ENCODE data around the gene CDH12. TPM values are rescaled to one million over a fixed set of nuclear protein-coding genes. Genes with fewer than 3 reads are reported as not detected.

CDH12 gene
- total RNA-seq, 1 experiment from 2014 or later, result 2.3 TPM

GRCh38 chr5:22411554-22412349 lies 441.4 kb downstream of the CDH12 start:
- CTCF ChIA-PET, result interaction anchor here (0.6 kb wide), 1 partner anchor 704 kb away, joined by 7 read pairs; no protein-coding TSS in a partner anchor
- TF ChIP-seq, protein P1, sequence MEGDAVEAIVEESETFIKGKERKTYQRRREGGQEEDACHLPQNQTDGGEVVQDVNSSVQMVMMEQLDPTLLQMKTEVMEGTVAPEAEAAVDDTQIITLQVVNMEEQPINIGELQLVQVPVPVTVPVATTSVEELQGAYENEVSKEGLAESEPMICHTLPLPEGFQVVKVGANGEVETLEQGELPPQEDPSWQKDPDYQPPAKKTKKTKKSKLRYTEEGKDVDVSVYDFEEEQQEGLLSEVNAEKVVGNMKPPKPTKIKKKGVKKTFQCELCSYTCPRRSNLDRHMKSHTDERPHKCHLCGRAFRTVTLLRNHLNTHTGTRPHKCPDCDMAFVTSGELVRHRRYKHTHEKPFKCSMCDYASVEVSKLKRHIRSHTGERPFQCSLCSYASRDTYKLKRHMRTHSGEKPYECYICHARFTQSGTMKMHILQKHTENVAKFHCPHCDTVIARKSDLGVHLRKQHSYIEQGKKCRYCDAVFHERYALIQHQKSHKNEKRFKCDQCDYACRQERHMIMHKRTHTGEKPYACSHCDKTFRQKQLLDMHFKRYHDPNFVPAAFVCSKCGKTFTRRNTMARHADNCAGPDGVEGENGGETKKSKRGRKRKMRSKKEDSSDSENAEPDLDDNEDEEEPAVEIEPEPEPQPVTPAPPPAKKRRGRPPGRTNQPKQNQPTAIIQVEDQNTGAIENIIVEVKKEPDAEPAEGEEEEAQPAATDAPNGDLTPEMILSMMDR (IDR thresholded peaks at IDR 0.05; ENCODE audit: unreplicated experiment), result no peak
- Mint-ChIP-seq H3K27me3 (ENCODE audit: unreplicated experiment) (no peaks in the 10 kb centered on the region), H3K4me1 (ENCODE audit: low read depth, unreplicated experiment) (no peaks in the 10 kb centered on the region), H3K4me3 (ENCODE audit: low read depth, unreplicated experiment) (no peak overlapping the region), H3K36me3 (ENCODE audit: insufficient read depth, unreplicated experiment) (no peaks in the 10 kb centered on the region), H3K27ac (ENCODE audit: unreplicated experiment) (no peak overlapping the region), H3K9me3 (ENCODE audit: low read depth, unreplicated experiment) (peaks cover 4% of the 10 kb centered on the region)
- no peak for DNase-seq
- no TSS peak for BruUV-seq (replicated peaks)
- intact Hi-C loops (cut with micrococcal nuclease; ENCODE audit: unreplicated experiment), result no loop called here

DNA sequence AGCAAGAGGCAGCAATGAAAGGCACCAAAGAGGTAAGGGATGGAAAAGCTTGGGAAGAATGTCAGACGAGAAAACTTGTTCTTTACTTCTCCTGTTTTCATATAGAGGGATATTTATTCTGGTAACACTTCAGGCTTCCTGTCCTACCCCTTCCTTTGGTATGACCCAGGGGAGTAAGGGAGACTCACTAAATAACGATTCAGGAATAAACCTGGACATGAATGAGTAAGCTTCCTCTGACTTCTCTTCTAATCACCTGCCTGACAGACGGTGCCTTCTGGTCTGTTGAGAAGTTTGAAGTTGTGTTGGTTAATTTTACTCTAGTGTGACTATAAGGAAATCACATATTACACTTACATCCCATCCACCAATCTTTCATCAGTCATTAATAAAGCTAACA lies 461.2 kb downstream of the CDH12 start:
- H3K36me3 Mint-ChIP-seq (ENCODE audit: insufficient read depth, unreplicated experiment), result no peaks in the 10 kb centered on the region
- no peak for DNase-seq
- intact Hi-C loops (cut with micrococcal nuclease; ENCODE audit: unreplicated experiment), result no loop called here
- peaks cover 4% of the 10 kb centered on the region for H3K9me3 Mint-ChIP-seq (ENCODE audit: low read depth, unreplicated experiment)
- no peak overlapping the region for H3K4me3 Mint-ChIP-seq (ENCODE audit: low read depth, unreplicated experiment)
- CTCF ChIA-PET, result no interaction called here
- no peaks in the 10 kb centered on the region for H3K27me3 Mint-ChIP-seq (ENCODE audit: unreplicated experiment)
- no TSS peak for BruUV-seq (replicated peaks)
- H3K4me1 Mint-ChIP-seq (ENCODE audit: low read depth, unreplicated experiment), result no peaks in the 10 kb centered on the region
- TF ChIP-seq, protein P1 (IDR thresholded peaks at IDR 0.05; ENCODE audit: unreplicated experiment), result no peak
- H3K27ac Mint-ChIP-seq (ENCODE audit: unreplicated experiment), result no peak overlapping the region

DNA sequence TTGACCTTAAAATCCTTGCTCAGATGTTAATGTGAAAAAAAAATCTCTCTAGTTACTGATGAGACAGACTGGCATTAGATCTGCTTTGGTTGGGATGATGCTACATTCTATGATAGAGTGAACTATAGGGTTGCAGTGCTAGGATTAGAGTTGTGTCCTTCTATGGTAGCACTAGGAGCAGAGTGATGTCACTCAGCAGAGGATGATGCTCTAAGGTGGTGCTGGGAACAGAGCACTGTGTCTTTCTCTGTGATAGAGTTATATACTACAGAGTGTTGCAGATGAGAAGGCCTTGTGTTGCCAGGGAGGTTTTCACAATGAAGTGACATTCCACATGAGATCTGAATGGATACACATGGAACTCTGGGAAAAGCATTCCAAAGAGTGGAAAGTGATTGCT lies 462.3 kb downstream of the CDH12 start:
- H3K9me3 Mint-ChIP-seq (ENCODE audit: low read depth, unreplicated experiment), result peaks cover 2% of the 10 kb centered on the region
- CTCF ChIA-PET, result no interaction called here
- no peak overlapping the region for H3K4me3 Mint-ChIP-seq (ENCODE audit: low read depth, unreplicated experiment)
- H3K27me3 Mint-ChIP-seq (ENCODE audit: unreplicated experiment), result no peaks in the 10 kb centered on the region
- TF ChIP-seq, protein P1 (IDR thresholded peaks at IDR 0.05; ENCODE audit: unreplicated experiment), result no peak
- BruUV-seq (replicated peaks), result no TSS peak
- intact Hi-C loops (cut with micrococcal nuclease; ENCODE audit: unreplicated experiment), result no loop called here
- no peaks in the 10 kb centered on the region for H3K36me3 Mint-ChIP-seq (ENCODE audit: insufficient read depth, unreplicated experiment)
- H3K27ac Mint-ChIP-seq (ENCODE audit: unreplicated experiment), result no peak overlapping the region
- no peak for DNase-seq
- H3K4me1 Mint-ChIP-seq (ENCODE audit: low read depth, unreplicated experiment), result no peaks in the 10 kb centered on the region

GRCh38 chr5:22372826-22373660 lies 480.1 kb downstream of the CDH12 start:
- no TSS peak for BruUV-seq (replicated peaks)
- no peaks in the 10 kb centered on the region for H3K4me1 Mint-ChIP-seq (ENCODE audit: low read depth, unreplicated experiment)
- H3K9me3 Mint-ChIP-seq (ENCODE audit: low read depth, unreplicated experiment), result peaks cover 10% of the 10 kb centered on the region
- H3K27ac Mint-ChIP-seq (ENCODE audit: unreplicated experiment), result no peak overlapping the region
- CTCF ChIA-PET, result interaction anchor here (0.7 kb wide), 1 partner anchor 213 kb away, joined by 3 read pairs; no protein-coding TSS in a partner anchor
- no peak overlapping the region for H3K4me3 Mint-ChIP-seq (ENCODE audit: low read depth, unreplicated experiment)
- no peak for DNase-seq
- intact Hi-C loops (cut with micrococcal nuclease; ENCODE audit: unreplicated experiment), result no loop called here
- TF ChIP-seq, protein P1 (IDR thresholded peaks at IDR 0.05; ENCODE audit: unreplicated experiment), result no peak
- H3K27me3 Mint-ChIP-seq (ENCODE audit: unreplicated experiment), result no peaks in the 10 kb centered on the region
- H3K36me3 Mint-ChIP-seq (ENCODE audit: insufficient read depth, unreplicated experiment), result no peaks in the 10 kb centered on the region
